PC-9 (cell line): ENCODE results near the gene ITPKB.

ENCODE experiments used
- CTCF ChIP-seq: fragments of 200-600 bp; sonication (generic); conservative IDR thresholded peaks from 2 replicates; pipeline ENCODE4 v1.6.1; 2017; ENCODE audit warnings: mixed run types, antibody characterized with exemption, mild to moderate bottlenecking, moderate library complexity
- EZH2 ChIP-seq: fragments of 200-600 bp; sonication (generic); IDR thresholded peaks from 2 replicates; pipeline ENCODE4 v1.8.0; 2017; ENCODE audit warnings: antibody characterized with exemption, low read depth

DNA sequence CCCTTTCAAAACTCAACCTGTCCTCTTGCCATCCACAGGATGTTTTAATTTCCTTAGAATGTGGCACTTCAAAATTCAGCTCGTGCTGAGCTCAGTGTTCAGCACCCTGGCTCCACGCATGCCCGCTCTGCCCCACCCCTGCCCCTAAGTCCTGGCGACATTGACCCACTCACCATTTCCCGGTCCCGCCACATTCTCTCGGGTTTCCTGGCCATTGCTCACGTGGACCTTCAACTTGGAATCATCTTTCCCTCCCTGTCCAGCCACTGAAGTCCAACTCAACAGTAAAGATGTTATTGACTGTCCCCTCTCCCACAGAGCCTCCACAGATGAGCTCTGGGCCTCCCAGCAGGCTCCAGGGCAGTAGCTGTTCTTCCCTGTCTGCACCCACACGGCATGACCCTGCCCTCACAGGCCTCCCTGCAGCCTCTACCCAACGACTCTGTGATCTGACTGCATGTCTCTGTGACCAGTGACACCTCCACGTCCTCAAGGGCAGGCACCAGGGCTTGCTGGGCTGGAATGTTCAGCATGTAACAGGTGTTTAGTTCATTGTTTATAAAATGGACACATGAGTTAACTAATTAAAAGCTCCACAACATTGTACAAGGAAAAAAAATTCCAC, 53.8 kb downstream of the ITPKB start:
- TF ChIP-seq CTCF (no peak), EZH2 (no peak)
